GM06990 (cell line): ENCODE results near the gene TUBD1.
A peak's percentile ranks its signal among the peaks of the same experiment; 100 is the strongest.

ENCODE experiments used
- DNase-seq: peaks from one replicate; pipeline ENCODE4 v3.0.0-alpha.2; 2011; ENCODE audit not compliant: insufficient read length; ENCODE audit errors: extremely low read depth
- H3K27me3 ChIP-seq: replicated peaks from 2 replicates; pipeline ENCODE4 v1.6.0; 2011; ENCODE audit warnings: low read length; ENCODE audit not compliant: control insufficient read depth, insufficient read depth
- H3K36me3 ChIP-seq: 2 replicates; pipeline ENCODE4 v1.5.1; 2011; ENCODE audit warnings: low read length; ENCODE audit not compliant: control insufficient read depth, insufficient read depth
- H3K4me3 ChIP-seq: replicated peaks from 2 replicates; pipeline ENCODE4 v1.5.1; 2011; ENCODE audit warnings: low read depth, mild to moderate bottlenecking, control low read depth, low read length
- TF ChIP-seq, protein P1 (sequence below): IDR thresholded peaks from 2 replicates; pipeline ENCODE4 v1.5.1; 2011; ENCODE audit warnings: low read length, control low read depth, mild to moderate bottlenecking, inconsistent platforms; ENCODE audit not compliant: insufficient read depth, poor library complexity, severe bottlenecking

TUBD1 gene

DNA sequence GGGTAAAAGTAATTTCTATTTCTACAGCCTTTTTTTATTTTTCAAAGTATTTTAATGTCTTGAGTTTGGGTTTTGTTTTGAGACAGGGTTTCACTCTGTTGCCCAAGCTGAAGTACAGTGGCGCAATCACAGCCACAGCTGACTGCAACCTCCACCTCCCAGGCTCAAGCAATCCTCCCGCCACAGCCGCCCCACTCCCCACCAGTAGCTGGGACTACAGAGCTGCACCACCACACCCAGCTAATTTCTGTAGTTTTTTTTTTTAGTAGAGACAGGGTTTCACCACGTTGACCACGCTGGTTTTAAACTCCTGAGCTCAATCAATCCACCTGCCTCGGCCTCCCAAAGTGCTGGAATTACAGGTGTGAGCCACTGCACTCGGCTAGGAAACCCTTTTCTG is 44.0 kb downstream of the TUBD1 start:
- Histone ChIP-seq H3K36me3 (no peaks in the 10 kb centered on the region), H3K27me3 (no peaks in the 10 kb centered on the region), H3K4me3 (no peak overlapping the region)
- TF ChIP-seq, protein P1, sequence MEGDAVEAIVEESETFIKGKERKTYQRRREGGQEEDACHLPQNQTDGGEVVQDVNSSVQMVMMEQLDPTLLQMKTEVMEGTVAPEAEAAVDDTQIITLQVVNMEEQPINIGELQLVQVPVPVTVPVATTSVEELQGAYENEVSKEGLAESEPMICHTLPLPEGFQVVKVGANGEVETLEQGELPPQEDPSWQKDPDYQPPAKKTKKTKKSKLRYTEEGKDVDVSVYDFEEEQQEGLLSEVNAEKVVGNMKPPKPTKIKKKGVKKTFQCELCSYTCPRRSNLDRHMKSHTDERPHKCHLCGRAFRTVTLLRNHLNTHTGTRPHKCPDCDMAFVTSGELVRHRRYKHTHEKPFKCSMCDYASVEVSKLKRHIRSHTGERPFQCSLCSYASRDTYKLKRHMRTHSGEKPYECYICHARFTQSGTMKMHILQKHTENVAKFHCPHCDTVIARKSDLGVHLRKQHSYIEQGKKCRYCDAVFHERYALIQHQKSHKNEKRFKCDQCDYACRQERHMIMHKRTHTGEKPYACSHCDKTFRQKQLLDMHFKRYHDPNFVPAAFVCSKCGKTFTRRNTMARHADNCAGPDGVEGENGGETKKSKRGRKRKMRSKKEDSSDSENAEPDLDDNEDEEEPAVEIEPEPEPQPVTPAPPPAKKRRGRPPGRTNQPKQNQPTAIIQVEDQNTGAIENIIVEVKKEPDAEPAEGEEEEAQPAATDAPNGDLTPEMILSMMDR = no peak
- DNase-seq = peak; percentile 75

DNA sequence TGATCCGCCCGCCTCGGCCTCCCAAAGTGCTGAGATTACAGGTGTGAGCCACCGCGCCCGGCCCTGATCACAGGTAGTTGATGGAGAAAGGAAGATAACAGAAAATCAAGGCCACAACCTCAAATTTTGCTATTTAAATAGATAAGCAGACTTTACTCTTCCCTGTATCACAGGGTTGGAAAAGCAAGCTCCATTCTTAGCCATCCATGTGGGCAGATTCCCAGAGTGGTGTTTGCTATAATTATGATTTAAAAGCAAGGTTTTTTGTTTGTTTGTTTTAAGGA is 44.4 kb downstream of the TUBD1 start:
- DNase-seq = no peak
- H3K27me3 ChIP-seq = no peaks in the 10 kb centered on the region
- no peak overlapping the region for H3K4me3 ChIP-seq
- no peaks in the 10 kb centered on the region for H3K36me3 ChIP-seq
- TF ChIP-seq, protein P1 = no peak

DNA sequence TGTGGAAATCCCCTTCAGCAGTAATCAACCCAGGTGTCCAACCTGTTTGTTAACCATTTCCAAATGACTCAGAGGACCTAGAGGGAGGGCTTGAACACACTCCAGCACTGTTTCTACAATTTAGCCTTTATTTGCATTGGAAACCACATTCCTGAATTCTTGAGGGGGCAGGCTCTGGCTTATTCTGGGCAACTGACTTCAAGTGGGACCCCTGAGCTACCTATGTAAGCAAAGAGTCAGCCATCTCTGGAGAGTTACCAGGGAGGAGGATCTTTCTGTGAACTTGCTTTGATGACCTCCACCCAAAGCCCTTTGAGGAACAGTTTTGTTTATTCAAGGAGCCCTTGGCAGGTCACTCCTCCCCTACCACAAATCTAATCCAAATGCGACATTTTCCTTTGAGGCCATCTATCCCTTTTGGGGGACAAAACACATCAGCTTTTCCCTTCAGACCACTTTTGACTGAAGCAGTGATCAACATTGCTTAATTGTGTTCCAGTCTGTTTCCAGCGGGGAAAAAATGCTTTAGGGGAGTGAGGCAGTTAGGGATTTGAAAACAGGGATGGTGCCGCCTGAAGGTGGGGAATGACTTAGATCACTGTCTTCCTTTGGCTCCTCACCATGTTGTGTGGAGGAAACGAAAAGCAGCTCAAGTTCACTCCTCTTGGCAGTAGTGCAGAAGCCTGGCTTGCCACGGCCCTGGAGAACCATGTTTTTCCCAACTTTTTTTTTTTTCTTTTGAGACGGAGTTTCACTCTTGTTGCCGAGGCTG is 46.2 kb downstream of the TUBD1 start:
- H3K4me3 ChIP-seq = no peak overlapping the region

DNA sequence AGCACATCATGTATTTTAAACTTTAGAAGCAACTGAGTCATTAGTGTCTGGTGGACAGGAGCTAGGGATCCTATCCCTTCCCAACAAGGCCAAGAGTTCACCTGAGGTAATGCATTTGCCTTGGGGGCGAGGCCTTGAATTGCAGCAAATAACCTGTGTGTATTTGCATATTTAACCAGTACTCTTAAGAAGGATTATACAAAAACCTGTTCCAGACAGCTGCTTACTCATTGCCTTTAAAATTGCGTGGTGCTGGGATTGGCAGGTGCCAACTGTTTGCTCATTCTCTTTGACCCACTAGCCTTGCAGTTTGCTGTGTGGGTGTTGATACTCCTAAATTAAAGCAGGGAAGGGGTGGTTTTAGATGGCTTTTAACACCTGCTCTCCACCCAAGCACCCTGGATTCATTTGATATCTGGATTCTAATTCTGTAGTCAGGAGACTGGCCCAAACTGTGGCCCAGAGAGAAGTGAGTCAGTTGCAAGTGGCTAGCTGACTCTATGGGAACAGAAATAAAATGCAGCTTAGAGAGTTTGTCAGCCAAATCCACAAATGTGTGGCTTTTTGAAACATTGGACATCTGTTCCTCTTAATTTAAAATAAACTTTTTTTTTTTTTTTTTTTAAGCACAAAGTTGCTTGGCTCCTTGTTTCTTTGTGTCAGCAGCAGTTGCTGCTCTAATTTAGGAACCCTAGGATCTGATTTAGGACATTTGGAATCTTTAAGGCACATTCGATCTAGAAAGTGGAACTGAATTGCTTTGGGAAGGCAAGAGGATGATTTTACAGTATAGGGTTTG is 46.9 kb downstream of the TUBD1 start:
- H3K27me3 ChIP-seq = no peaks in the 10 kb centered on the region
- DNase-seq = no peak
- TF ChIP-seq, protein P1 = no peak
- peak overlapping the region; percentile 29 for H3K4me3 ChIP-seq
- H3K36me3 ChIP-seq = no peaks in the 10 kb centered on the region

More for the DNA sequence above, 46.2 kb downstream of the TUBD1 start:
- TF ChIP-seq, protein P1 = no peak
- no peak for DNase-seq
- H3K27me3 ChIP-seq = no peaks in the 10 kb centered on the region
- no peaks in the 10 kb centered on the region for H3K36me3 ChIP-seq

DNA sequence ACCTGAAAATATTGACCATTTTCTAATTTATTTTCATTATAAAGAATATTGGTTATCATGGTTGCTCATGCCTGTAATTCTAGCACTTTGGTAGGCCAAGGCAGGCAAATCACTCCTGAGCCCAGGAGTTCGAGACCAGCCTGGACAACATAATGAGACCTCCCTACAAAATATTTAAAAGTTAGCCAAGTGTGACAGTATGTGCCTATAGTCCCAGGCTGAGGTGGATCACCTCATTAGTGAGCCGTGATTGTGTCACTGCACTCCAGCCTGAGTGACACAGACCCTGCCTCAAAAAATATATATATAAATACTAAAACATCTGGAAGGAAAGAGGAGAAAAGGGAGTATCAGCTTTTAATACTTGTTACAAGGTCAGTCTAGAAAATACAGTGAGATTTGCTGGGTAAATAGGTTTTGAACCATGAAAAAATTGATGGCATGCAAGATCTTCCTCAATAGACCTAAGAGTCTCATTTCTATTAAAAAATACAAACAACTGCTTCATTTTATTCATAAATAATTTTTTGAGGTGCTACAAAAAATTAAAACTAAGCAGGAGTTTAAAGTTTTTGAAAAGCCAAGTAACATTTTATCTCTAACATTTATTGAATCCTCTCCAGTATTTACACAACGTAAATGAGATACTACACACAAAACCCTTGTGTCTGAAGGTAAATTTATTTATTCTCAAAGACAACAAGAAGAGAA is 47.7 kb downstream of the TUBD1 start:
- Histone ChIP-seq H3K36me3 (peaks cover 3% of the 10 kb centered on the region; the same call in 1 of the 2 replicates), H3K4me3 (no peak overlapping the region), H3K27me3 (no peaks in the 10 kb centered on the region)
- DNase-seq = no peak
- TF ChIP-seq, protein P1 = no peak
